ENCODE results near the gene TNK1. TPM values are rescaled to one million over a fixed set of nuclear protein-coding genes. Genes with fewer than 3 reads are reported as not detected.
"Not testable (repeated sequence)": the region's sequence is repeated elsewhere in the genome, so short reads cannot be mapped to it uniquely, and the experiment has no call there.

The TNK1 gene
- under 1 TPM; 0.56 to 0.86 (median 0.78) TPM for total RNA-seq
- 1 to 10 TPM in 1 of 3 donors, under 1 TPM in 2; 0.57 to 1.7 (median 0.98) TPM for polyA plus RNA-seq
- long read RNA-seq, donor 1 = 0 reads
- long read RNA-seq, donor 2, partial matches to known transcripts = 0 of 2 reads
- long read RNA-seq, donor 2, other reads (novel, unspliced or antisense) = 2 of 2 reads

- intact Hi-C loops (cut with DNase I) = no loop called here
- Histone ChIP-seq H3K27ac (peak within 1 kb of the TSS; percentile 82), H3K27me3 (ENCODE audit: insufficient read depth in 3 of 3, low read length in 2 of 3) (peaks cover 0 to 2% (median 0%) of the 10 kb centered on the region in 3 donors), H3K9me3 (no peaks in the 10 kb centered on the region), H3K4me1 (peaks cover 24% of the 10 kb centered on the region), H3K4me3 (peak within 1 kb of the TSS; percentile 71), H3K36me3 (ENCODE audit: insufficient read depth in 1 of 2, low read depth in 1 of 2) (peaks cover 0 to 7% of the 10 kb centered on the region in 2 donors)
- peak; percentile 40 to 80 (median 73) for ATAC-seq
- peak; percentile 32 to 67 for DNase-seq
- 6 to 10% (median 9%) methylated on average over 30 to 52 of the region's 52 CpGs for WGBS, 3 donors
- TF ChIP-seq, protein P1, sequence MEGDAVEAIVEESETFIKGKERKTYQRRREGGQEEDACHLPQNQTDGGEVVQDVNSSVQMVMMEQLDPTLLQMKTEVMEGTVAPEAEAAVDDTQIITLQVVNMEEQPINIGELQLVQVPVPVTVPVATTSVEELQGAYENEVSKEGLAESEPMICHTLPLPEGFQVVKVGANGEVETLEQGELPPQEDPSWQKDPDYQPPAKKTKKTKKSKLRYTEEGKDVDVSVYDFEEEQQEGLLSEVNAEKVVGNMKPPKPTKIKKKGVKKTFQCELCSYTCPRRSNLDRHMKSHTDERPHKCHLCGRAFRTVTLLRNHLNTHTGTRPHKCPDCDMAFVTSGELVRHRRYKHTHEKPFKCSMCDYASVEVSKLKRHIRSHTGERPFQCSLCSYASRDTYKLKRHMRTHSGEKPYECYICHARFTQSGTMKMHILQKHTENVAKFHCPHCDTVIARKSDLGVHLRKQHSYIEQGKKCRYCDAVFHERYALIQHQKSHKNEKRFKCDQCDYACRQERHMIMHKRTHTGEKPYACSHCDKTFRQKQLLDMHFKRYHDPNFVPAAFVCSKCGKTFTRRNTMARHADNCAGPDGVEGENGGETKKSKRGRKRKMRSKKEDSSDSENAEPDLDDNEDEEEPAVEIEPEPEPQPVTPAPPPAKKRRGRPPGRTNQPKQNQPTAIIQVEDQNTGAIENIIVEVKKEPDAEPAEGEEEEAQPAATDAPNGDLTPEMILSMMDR (IDR thresholded peaks at IDR 0.05) = no peak
Observed at GRCh38 chr17:7380855-7381683, at the start of gene TNK1. Gene TNK1, plus strand, starts transcription at chr17:7381089. Its CDS starts 1,838 bp downstream, at chr17:7382927.

DNA sequence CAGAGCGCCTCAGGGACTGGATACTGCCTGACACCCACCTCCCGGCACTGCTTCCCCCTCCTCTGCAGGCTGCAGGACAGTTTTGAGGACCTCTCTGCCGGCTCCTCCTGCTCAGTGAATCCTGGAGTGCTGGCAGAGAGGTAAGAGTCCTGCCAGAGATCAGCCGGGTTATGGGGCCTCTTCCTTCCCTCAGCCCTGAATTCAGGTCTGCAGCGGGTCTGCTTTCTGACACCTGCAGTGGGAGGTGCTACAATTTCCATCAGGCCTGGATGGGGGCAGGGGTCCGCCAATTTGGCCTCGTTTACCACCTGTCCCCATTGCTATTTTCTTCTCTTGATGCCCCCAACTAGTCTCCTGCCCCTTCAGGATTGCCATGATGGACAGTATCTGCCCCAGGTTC is 48.8 kb upstream of the TNK1 start:
- Histone ChIP-seq H3K27me3 (ENCODE audit: insufficient read depth in 3 of 3, low read length in 2 of 3) (peaks cover 0 to 11% (median 4%) of the 10 kb centered on the region in 3 donors), H3K4me1 (peaks cover 12% of the 10 kb centered on the region), H3K9me3 (no peaks in the 10 kb centered on the region), H3K36me3 (ENCODE audit: insufficient read depth in 1 of 2, low read depth in 1 of 2) (no peaks in the 10 kb centered on the region), H3K27ac (no peak overlapping the region), H3K4me3 (no peak overlapping the region)
- intact Hi-C loops (cut with DNase I) = no loop called here
- no peak for ATAC-seq
- TF ChIP-seq, protein P1 (IDR thresholded peaks at IDR 0.05) = no peak
- 51 to 65% (median 63%) methylated on average over 7 of the region's 7 CpGs for WGBS, 3 donors
- DNase-seq = no peak

DNA sequence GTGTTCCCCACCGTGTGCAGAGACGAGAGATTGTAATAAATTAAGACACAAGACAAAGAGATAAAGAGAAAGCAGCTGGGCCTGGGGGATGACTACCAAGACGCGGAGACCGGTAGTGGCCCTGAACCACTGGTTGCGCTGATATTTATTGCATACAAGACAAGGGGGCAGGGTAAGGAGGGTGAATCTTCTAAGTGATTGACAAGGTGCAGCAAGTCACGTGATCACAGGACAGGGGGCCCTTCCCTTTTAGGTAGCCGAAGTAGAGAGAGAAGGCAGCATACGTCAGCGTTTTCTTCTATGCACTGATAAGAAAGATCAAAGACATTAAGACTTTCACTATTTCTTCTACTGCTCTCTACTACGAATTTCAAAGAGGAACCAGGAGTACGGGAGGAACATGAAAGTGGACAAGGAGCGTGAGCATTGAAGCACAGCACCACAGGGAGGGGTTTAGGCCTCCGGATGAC is 48.3 kb upstream of the TNK1 start:
- H3K36me3 ChIP-seq (ENCODE audit: insufficient read depth in 1 of 2, low read depth in 1 of 2); H3K9me3 ChIP-seq; H3K4me1 ChIP-seq; DNase-seq; H3K4me3 ChIP-seq; H3K27ac ChIP-seq; ATAC-seq; intact Hi-C loops (cut with DNase I): not testable (repeated sequence)
- H3K27me3 ChIP-seq (ENCODE audit: insufficient read depth in 3 of 3, low read length in 2 of 3) = peaks cover 0 to 11% (median 4%) of the 10 kb centered on the region in 3 donors
- WGBS, 3 donors = 53 to 57% (median 54%) methylated on average over 14 of the region's 14 CpGs

- H3K27me3 ChIP-seq (ENCODE audit: insufficient read depth in 3 of 3, low read length in 2 of 3) = peaks cover 0 to 25% (median 4%) of the 10 kb centered on the region in 3 donors
Observed at GRCh38 chr17:7334938-7335538, 45.9 kb upstream of the TNK1 start.

GRCh38 chr17:7335765-7336164 is 45.1 kb upstream of the TNK1 start:
- H3K36me3 ChIP-seq (ENCODE audit: insufficient read depth in 1 of 2, low read depth in 1 of 2); H3K27ac ChIP-seq; H3K9me3 ChIP-seq; intact Hi-C loops (cut with DNase I); H3K4me1 ChIP-seq; ATAC-seq; H3K4me3 ChIP-seq; DNase-seq: not testable (repeated sequence)
- WGBS, 3 donors = 80 to 83% (median 81%) methylated on average over 13 of the region's 13 CpGs
- peaks cover 0 to 25% (median 4%) of the 10 kb centered on the region in 3 donors for H3K27me3 ChIP-seq (ENCODE audit: insufficient read depth in 3 of 3, low read length in 2 of 3)

More at GRCh38 chr17:7334938-7335538, 45.9 kb upstream of the TNK1 start:
- H3K36me3 ChIP-seq (ENCODE audit: insufficient read depth in 1 of 2, low read depth in 1 of 2) = no peaks in the 10 kb centered on the region
- no peak for ATAC-seq
- TF ChIP-seq, protein P1 (IDR thresholded peaks at IDR 0.05) = no peak
- DNase-seq = no peak
- intact Hi-C loops (cut with DNase I) = no loop called here
- H3K4me1 ChIP-seq = no peaks in the 10 kb centered on the region
- WGBS, 3 donors = 52 to 68% (median 58%) methylated on average over 3 of the region's 3 CpGs
- no peak overlapping the region for H3K4me3 ChIP-seq
- H3K27ac ChIP-seq = no peak overlapping the region
- H3K9me3 ChIP-seq = no peaks in the 10 kb centered on the region

All from psoas muscle (tissue), 8 donors.